ENCODE measurements around the gene FAM240B.

DNA sequence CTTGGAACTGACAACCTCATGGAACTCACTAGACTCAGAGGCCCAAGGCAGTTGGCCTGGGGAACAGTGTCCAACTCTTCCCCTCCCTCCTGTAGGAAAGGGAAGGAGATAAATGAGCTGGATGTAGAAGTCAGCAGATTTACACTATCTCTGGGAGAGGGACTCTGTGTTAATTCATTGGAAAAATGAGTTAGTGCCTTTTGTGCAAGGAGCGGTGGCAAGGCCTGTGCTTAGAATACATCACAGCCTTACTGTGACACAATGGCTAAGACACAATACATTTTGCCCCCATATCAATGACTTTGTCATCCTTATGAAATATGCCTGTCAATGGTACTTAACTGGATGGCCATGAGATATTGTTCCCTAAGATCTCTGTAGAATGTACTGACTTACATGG is 28.0 kb upstream of the FAM240B start:
- TF ChIP-seq TAF1 (IDR thresholded peaks at IDR 0.05; ENCODE audit: low read depth) (no peak), ZBTB7A (IDR thresholded peaks at IDR 0.05; ENCODE audit: low read depth) (no peak), NFIC (IDR thresholded peaks at IDR 0.05) (no peak), FOXM1 (IDR thresholded peaks at IDR 0.05; ENCODE audit: borderline replicate concordance, low read depth) (no peak), EGR1 (IDR thresholded peaks at IDR 0.05) (no peak), YY1 (IDR thresholded peaks at IDR 0.05; ENCODE audit: low read depth) (no peak), CEBPB (IDR thresholded peaks at IDR 0.05) (no peak), RAD21 (IDR thresholded peaks at IDR 0.05; ENCODE audit: low read depth) (no peak), EP300 (IDR thresholded peaks at IDR 0.05; ENCODE audit: borderline replicate concordance) (no peak)
- TF ChIP-seq, protein P1, sequence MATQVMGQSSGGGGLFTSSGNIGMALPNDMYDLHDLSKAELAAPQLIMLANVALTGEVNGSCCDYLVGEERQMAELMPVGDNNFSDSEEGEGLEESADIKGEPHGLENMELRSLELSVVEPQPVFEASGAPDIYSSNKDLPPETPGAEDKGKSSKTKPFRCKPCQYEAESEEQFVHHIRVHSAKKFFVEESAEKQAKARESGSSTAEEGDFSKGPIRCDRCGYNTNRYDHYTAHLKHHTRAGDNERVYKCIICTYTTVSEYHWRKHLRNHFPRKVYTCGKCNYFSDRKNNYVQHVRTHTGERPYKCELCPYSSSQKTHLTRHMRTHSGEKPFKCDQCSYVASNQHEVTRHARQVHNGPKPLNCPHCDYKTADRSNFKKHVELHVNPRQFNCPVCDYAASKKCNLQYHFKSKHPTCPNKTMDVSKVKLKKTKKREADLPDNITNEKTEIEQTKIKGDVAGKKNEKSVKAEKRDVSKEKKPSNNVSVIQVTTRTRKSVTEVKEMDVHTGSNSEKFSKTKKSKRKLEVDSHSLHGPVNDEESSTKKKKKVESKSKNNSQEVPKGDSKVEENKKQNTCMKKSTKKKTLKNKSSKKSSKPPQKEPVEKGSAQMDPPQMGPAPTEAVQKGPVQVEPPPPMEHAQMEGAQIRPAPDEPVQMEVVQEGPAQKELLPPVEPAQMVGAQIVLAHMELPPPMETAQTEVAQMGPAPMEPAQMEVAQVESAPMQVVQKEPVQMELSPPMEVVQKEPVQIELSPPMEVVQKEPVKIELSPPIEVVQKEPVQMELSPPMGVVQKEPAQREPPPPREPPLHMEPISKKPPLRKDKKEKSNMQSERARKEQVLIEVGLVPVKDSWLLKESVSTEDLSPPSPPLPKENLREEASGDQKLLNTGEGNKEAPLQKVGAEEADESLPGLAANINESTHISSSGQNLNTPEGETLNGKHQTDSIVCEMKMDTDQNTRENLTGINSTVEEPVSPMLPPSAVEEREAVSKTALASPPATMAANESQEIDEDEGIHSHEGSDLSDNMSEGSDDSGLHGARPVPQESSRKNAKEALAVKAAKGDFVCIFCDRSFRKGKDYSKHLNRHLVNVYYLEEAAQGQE (IDR thresholded peaks at IDR 0.05; ENCODE audit: low read depth), result no peak
- TF ChIP-seq, protein P2, sequence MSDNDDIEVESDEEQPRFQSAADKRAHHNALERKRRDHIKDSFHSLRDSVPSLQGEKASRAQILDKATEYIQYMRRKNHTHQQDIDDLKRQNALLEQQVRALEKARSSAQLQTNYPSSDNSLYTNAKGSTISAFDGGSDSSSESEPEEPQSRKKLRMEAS (IDR thresholded peaks at IDR 0.05), result no peak
- TF ChIP-seq, protein P3, sequence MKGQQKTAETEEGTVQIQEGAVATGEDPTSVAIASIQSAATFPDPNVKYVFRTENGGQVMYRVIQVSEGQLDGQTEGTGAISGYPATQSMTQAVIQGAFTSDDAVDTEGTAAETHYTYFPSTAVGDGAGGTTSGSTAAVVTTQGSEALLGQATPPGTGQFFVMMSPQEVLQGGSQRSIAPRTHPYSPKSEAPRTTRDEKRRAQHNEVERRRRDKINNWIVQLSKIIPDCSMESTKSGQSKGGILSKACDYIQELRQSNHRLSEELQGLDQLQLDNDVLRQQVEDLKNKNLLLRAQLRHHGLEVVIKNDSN (IDR thresholded peaks at IDR 0.05), result no peak
